Activated effector memory CD4-positive, alpha-beta T cell treated with Interleukin-2 at 50 U/mL for 16 hours (primary cell): ENCODE measurements around the gene ZMIZ1.
A peak's percentile ranks its signal among the peaks of the same experiment; 100 is the strongest.

Source experiments
- DNase-seq: peaks from one replicate; pipeline ENCODE4 v3.0.0-alpha.2; 2020

ZMIZ1 gene

DNA sequence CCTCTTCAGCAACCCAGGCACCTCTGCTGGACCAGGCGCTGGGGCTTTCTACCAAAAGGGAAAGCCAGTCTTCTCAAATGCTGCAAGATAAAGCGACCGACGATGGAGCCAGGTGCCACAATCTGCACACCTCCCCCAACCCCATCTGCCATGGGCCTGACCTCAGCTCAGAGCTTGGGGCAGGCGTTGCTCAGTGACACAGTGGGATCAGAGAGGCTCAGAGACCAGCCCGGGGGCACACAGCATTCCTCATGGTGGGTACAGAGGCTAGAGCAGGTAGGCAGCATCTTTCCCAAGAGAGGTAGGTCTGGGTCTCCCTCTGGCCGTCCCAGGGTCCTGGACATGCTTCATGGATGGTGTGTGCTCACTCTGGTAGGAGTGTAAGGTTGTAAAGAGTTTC lies 56.3 kb downstream of the ZMIZ1 start:
- no peak for DNase-seq

GRCh38 chr10:79126351-79127080 lies 57.8 kb downstream of the ZMIZ1 start:
- DNase-seq = no peak

GRCh38 chr10:79127151-79127961 lies 58.6 kb downstream of the ZMIZ1 start:
- no peak for DNase-seq

GRCh38 chr10:79128241-79128922 lies 59.6 kb downstream of the ZMIZ1 start:
- DNase-seq = no peak

- no peak for DNase-seq
Measured at GRCh38 chr10:79128923-79129305, 60.1 kb downstream of the ZMIZ1 start.

DNA sequence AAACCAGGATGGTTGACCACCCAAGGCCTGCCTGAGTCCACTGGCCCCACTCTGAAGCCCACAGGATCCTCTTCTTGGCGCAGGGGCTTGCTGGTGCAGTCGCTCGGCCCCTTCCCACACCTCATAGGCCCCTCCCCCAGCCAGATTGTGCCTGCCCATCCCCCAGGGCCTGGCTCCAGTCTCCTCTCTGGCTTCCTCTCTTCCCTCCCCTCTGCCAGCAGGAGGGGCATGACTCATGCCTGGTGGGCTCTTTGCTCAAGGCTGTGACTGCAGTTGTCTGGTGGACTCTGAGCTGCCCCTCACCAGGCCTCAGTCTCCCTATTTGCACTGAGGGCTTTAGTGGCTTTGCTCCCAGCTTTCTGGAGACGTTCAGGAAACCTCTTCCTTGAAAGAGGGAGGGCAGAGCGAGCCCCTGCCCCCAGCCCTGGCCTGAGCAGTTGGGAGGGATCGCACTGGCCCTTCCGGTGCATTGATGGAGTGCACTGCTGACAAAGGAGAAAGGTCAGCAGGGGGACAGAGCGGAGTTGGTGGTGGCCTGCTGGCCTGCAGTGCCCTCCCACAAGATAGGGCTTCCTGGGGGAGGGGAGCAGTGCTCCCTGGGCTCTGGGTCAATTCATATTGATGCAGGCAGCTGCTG lies 60.7 kb downstream of the ZMIZ1 start:
- DNase-seq = no peak

DNA sequence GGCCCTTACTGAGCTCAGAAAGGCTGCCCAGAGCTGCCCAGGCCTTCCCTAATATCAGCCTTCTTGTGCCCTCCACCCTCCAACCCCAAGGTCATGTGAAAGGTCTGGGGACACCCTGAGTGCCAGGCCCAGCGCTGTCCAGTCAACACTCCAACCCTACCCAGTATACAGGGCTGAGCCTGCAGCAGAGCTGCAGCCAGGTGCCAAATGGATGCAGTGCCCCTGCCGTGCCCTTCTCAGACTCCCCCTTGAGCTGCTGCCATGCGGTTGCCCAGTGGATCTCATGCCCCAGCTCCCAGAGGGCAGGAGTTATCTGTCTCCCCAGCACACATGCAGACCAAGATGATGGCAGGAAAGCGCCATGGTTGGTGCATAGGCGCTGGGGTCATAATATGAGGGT lies 61.5 kb downstream of the ZMIZ1 start:
- no peak for DNase-seq

DNA sequence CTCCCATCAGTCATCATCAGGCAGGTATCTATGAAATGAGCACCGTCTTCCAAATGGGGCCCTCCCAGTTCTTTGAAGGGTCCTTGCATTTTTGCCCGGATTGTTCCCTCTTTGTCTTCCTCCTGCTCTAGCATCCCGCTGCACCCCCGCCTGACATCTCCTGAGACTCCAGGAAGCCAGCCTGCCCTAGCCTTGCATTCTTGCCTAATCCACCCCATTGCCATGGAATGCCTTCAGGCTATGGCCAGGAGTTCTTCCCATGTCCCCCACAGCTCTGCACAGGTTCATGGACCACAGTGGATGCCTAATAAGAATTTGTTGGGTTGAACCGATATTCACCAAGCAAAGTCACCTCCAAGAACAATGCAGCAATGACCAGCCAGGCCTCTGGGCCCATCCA lies 62.1 kb downstream of the ZMIZ1 start:
- no peak for DNase-seq

GRCh38 chr10:79131836-79132631 lies 63.3 kb downstream of the ZMIZ1 start:
- DNase-seq = no peak

DNA sequence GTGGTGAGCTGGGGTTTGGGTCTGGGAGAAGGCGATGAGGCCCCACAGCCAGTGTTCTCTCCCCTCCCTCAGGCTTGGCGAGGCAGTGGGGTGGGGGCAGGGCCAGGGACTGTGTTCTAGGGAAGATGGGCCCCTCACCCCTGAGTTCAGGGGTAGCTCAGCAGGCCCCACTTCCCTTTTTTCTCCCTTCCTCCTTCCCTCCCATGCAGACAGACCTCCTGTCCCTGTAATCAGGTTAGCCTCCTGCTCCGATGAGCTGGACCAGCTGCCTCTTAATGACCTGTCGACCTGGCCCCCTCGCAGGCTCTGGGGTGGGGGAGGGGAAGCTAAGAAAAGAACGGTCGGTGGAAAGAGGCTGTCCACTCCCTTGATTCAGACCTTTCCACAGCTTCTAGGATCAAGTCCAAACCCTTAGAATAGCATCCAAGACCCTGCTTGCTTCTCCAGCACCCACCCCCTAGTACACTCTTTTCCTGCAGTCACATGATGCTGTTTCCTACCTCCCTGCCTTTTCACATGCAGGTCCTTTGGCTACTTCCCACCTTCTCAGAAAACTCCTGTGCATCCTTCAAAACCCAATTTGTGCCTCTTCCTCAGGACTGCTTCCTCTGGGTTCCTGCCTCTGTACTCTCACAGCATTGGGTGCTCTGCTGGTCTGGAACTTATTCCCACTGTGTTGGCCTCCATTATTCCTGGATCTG lies 64.1 kb downstream of the ZMIZ1 start:
- no peak for DNase-seq

GRCh38 chr10:79133416-79133815 lies 64.7 kb downstream of the ZMIZ1 start:
- DNase-seq = no peak

GRCh38 chr10:79135790-79136189 lies 67.0 kb downstream of the ZMIZ1 start:
- no peak for DNase-seq

DNA sequence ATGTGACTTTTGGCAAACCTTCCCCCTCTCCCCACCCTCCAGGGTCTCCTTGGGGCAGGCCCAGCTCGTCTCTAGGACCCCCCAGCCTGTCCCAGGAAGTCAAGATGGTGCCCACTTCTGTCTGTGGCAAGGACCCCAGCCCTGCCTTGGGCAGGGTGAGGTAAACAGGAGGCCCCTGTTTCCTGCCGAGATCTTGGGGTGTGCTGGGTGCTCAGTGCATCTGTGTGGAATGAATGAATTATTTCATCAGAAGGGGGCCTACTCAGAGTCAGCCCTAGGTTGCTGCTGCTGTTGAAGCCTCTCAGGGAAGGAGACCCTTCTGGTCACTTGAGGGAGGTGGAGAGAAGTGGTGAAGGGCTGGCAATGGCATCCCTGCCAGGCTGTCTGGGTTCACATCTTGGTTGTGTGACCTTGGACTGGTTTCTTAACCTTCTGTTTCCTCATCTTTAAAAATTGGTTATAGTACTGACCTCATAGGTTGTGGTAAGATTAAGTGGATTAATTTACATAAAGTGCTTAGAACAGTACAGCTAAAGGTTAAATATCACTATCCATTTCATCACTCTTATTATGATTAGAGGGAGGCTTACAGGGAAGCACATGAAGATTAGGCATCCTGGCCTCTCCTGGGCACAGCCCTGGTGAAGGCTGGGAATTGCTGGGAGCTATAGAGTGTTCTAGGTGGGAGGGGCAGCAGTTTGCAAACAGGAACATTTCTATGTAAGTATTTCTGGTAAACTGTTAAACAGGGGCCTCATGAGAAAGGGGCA lies 67.7 kb downstream of the ZMIZ1 start:
- no peak for DNase-seq

GRCh38 chr10:79137300-79137756 lies 68.6 kb downstream of the ZMIZ1 start:
- DNase-seq = no peak

- DNase-seq = peak; percentile 33
Measured at GRCh38 chr10:79137826-79138225, 69.1 kb downstream of the ZMIZ1 start.

DNA sequence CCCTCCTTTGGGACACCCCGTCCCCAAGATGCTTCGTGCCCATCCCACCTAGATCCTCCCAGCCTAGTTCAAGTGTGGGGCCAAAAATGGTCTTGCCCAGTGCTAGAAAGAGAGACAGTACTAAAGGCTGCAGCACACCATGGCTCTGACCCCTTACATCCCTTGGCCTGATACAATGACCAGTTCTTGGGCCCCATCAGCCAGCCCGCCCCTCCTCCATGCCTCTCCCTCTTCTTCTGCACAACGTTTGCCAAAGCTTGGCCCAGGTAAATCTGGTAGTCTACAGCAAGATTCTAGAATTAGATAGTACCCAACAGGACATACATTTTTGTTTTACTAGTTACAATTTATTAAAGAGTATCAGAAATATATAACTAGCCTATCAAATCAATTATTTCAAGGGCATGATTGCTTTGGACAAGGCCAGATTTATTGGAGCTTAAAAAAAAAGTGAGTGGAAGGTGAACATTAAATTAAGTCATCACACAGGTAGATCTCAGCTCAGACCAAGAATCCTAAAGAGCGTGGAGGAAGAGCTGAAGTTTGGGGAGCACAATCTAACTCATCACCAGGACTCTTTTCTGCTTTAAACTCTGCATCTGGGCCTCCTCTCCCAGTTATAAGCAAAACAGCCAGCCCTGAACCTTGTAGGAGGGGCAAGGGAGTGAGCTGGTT lies 69.8 kb downstream of the ZMIZ1 start:
- DNase-seq = no peak

DNA sequence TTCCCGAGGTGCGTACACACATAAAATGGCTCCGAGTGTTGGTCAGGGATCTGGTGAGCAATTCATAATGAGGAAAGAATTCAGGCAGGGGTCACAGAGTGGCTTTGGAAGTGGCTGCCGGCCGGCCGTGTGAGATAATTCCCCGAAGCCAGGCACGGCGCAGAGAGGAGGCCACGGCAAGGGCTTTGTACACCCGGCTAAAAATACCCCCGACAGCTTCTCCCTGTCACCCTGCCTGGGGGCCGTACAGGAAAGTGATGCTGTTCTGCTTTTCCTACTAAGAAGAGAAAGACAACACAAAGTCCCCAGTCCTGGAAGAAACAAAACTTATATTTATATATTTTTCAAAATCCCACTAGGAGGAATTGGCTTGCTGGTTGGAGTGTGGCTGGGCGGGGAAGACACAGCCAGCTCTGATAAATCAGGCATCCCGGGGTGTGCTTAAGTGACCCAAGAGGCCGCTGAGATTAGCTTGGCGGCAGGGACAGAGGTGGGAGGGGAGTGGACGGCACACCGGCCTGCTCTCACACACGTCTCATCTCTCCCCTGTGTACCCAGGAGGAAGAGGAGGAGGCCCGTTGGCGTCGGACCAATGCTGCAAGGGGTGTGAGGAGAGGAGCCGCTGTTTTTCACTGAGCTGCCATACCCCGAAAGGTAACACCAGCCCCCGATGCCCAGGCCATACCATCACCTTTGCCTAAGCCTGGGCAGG lies 70.5 kb downstream of the ZMIZ1 start:
- no peak for DNase-seq

GRCh38 chr10:79140085-79140793 lies 71.5 kb downstream of the ZMIZ1 start:
- no peak for DNase-seq

DNA sequence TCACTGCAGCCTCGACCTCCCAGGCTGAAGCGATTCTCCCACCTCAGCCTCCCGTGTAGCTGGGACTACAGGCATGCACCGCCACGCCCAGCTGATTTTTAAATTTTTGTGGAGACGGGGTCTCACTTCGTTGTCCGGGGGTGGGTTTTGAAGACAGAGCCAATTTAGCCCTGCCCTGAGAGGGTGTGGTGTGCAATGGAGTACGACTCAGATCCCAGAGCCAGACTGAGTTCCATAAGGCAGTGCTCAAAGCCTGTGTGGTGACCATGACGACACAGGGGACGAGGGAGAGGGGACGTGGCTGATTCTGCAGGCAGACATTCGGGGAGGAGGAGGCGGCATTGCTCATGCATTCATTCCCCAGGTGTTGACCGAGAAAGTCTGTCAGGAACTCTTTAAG lies 72.1 kb downstream of the ZMIZ1 start:
- no peak for DNase-seq
